Fibroblast of skin of left quadriceps (primary cell): ENCODE results near the gene SMOC1.

Experiments used
- DNase-seq, 2 experiments: peaks; one replicate each; pipeline ENCODE4 v3.0.0-alpha.2; 2013; ENCODE audit warnings: low read depth in 2 of 2

SMOC1 gene

GRCh38 chr14:70008284-70009262 lies 129.4 kb downstream of the SMOC1 start:
- no peak for DNase-seq

GRCh38 chr14:70009961-70010360 lies 130.7 kb downstream of the SMOC1 start:
- no peak for DNase-seq

GRCh38 chr14:70011098-70011497 lies 131.9 kb downstream of the SMOC1 start:
- no peak for DNase-seq

GRCh38 chr14:70011708-70012107 lies 132.5 kb downstream of the SMOC1 start:
- no peak for DNase-seq

GRCh38 chr14:70013271-70013873 lies 134.2 kb downstream of the SMOC1 start:
- no peak for DNase-seq

GRCh38 chr14:70014406-70015095 lies 135.3 kb downstream of the SMOC1 start:
- DNase-seq = no peak

GRCh38 chr14:70018230-70018629 lies 139.0 kb downstream of the SMOC1 start:
- DNase-seq = no peak

- no peak for DNase-seq
Measured at GRCh38 chr14:70018713-70019211, 139.5 kb downstream of the SMOC1 start.

GRCh38 chr14:70019695-70020094 lies 140.5 kb downstream of the SMOC1 start:
- no peak for DNase-seq

- no peak for DNase-seq
Measured at GRCh38 chr14:70020352-70021170, 141.3 kb downstream of the SMOC1 start.

- DNase-seq = no peak
Measured at GRCh38 chr14:70021548-70022220, 142.5 kb downstream of the SMOC1 start.

- DNase-seq = no peak
Measured at GRCh38 chr14:70022771-70023445, 143.7 kb downstream of the SMOC1 start.

- DNase-seq = no peak
Measured at GRCh38 chr14:70023871-70024270, 144.7 kb downstream of the SMOC1 start.

GRCh38 chr14:70027785-70028428 lies 148.7 kb downstream of the SMOC1 start:
- peak in 1 of 2 experiments; percentile 4 for DNase-seq

- no peak for DNase-seq
Measured at GRCh38 chr14:70029296-70030132, 150.3 kb downstream of the SMOC1 start.

- DNase-seq = no peak
Measured at GRCh38 chr14:70032016-70032415, 152.8 kb downstream of the SMOC1 start.

- DNase-seq = no peak
Measured at GRCh38 chr14:70032447-70032846, 153.2 kb downstream of the SMOC1 start.

GRCh38 chr14:70033116-70033515 lies 153.9 kb downstream of the SMOC1 start:
- DNase-seq = no peak

- no peak for DNase-seq
Measured at GRCh38 chr14:70033561-70033960, 154.3 kb downstream of the SMOC1 start.
